ENCODE data around the gene COPG2.
A peak's percentile ranks its signal among the peaks of the same experiment; 100 is the strongest.
"Not testable (repeated sequence)": the region's sequence is repeated elsewhere in the genome, so short reads cannot be mapped to it uniquely, and the experiment has no call there.

COPG2 gene

GRCh38 chr7:130668258-130669084, at the start of gene COPG2:
Gene COPG2 (minus strand): TSS chr7:130668748. CDS start chr7:130668668, 80 bp downstream.
- peak; percentile 57 for DNase-seq (ENCODE audit: low read depth)

- DNase-seq (ENCODE audit: low read depth), result no peak
Measured at GRCh38 chr7:130712416-130712815, 43.9 kb upstream of the COPG2 start.

- DNase-seq (ENCODE audit: low read depth), result no peak
Measured at GRCh38 chr7:130708766-130709165, 40.2 kb upstream of the COPG2 start.

GRCh38 chr7:130708001-130708400, 39.5 kb upstream of the COPG2 start:
- no peak for DNase-seq (ENCODE audit: low read depth)

- no peak for DNase-seq (ENCODE audit: low read depth)
Measured at GRCh38 chr7:130703851-130704250, 35.3 kb upstream of the COPG2 start.

GRCh38 chr7:130701650-130702049, 33.1 kb upstream of the COPG2 start:
- no peak for DNase-seq (ENCODE audit: low read depth)

GRCh38 chr7:130700760-130701159, 32.2 kb upstream of the COPG2 start:
- no peak for DNase-seq (ENCODE audit: low read depth)

GRCh38 chr7:130699686-130700085, 31.1 kb upstream of the COPG2 start:
- no peak for DNase-seq (ENCODE audit: low read depth)

- no peak for DNase-seq (ENCODE audit: low read depth)
Measured at GRCh38 chr7:130697820-130698219, 29.3 kb upstream of the COPG2 start.

- DNase-seq (ENCODE audit: low read depth), result no peak
Measured at GRCh38 chr7:130695840-130696239, 27.3 kb upstream of the COPG2 start.

- DNase-seq (ENCODE audit: low read depth), result not testable (repeated sequence)
Measured at GRCh38 chr7:130692396-130692795, 23.8 kb upstream of the COPG2 start.

GRCh38 chr7:130689683-130690082, 21.1 kb upstream of the COPG2 start:
- no peak for DNase-seq (ENCODE audit: low read depth)

- no peak for DNase-seq (ENCODE audit: low read depth)
Measured at GRCh38 chr7:130683026-130683425, 14.5 kb upstream of the COPG2 start.

- DNase-seq (ENCODE audit: low read depth), result no peak
Measured at GRCh38 chr7:130674456-130674855, 5.9 kb upstream of the COPG2 start.

- no peak for DNase-seq (ENCODE audit: low read depth)
Measured at GRCh38 chr7:130673066-130673465, 4.5 kb upstream of the COPG2 start.

- no peak for DNase-seq (ENCODE audit: low read depth)
Measured at GRCh38 chr7:130672146-130672545, 3.6 kb upstream of the COPG2 start.

GRCh38 chr7:130669085-130669700, 645 bp upstream of the COPG2 start:
- DNase-seq (ENCODE audit: low read depth), result no peak

- no peak for DNase-seq (ENCODE audit: low read depth)
Measured at GRCh38 chr7:130667593-130668257, 823 bp downstream of the COPG2 start.

- DNase-seq (ENCODE audit: low read depth), result no peak
Measured at GRCh38 chr7:130662426-130662825, 6.1 kb downstream of the COPG2 start.

GRCh38 chr7:130655286-130655685, 13.3 kb downstream of the COPG2 start:
- DNase-seq (ENCODE audit: low read depth), result no peak

- DNase-seq (ENCODE audit: low read depth), result no peak
Measured at GRCh38 chr7:130654850-130655249, 13.7 kb downstream of the COPG2 start.

GRCh38 chr7:130650611-130651120, 17.9 kb downstream of the COPG2 start:
- DNase-seq (ENCODE audit: low read depth), result no peak
